Camera-type eye (tissue), 1 donor: ENCODE results near the gene ACTL6A. TPM values are rescaled to one million over a fixed set of nuclear protein-coding genes. Genes with fewer than 3 reads are reported as not detected.

Source experiments
- total RNA-seq: library from RNA; depleted of rRNA; stranded (reverse); fragments of >200 nt; gene quantifications from one replicate; pipeline ENCODE4 v1.2.3, GENCODE V29; 2014

ACTL6A gene
- total RNA-seq: 88.4 TPM

DNA sequence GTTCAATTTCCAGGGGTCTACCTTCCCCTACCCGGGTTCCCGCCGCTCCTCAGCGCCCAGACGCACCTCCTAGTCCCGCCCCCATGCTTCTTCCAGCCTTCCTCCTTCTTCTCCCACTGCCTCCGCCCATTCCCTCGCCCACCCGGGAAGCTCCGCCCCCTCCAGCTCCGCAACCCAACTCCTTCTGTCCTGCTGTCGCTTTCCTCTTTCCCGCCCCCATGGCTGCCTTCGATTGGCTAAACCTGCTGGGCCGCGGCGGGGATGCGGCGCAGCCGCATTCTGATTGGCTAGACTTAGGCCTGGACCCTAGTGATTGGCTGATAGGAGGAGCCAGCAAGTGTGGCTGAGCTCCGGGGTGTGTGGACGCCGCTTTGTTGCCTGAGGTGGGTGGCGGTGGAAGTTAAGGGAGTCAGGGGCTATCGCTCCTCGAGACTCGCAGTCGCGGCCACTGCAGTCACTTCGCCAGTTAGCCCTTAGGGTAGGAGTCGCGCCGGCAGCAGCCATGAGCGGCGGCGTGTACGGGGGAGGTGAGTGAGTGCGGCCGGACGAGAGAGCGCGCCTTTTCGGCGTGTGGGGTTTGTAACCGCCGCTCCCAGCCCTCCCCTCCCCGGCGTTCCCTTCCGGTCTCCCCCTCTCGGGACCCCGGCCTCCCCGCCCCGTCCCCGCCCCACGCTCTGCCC lies at the start of gene ACTL6A:
ACTL6A (plus strand) TSS at position 336 of the 680 bp plus-strand sequence; CDS start at position 503, 167 bp downstream.

DNA sequence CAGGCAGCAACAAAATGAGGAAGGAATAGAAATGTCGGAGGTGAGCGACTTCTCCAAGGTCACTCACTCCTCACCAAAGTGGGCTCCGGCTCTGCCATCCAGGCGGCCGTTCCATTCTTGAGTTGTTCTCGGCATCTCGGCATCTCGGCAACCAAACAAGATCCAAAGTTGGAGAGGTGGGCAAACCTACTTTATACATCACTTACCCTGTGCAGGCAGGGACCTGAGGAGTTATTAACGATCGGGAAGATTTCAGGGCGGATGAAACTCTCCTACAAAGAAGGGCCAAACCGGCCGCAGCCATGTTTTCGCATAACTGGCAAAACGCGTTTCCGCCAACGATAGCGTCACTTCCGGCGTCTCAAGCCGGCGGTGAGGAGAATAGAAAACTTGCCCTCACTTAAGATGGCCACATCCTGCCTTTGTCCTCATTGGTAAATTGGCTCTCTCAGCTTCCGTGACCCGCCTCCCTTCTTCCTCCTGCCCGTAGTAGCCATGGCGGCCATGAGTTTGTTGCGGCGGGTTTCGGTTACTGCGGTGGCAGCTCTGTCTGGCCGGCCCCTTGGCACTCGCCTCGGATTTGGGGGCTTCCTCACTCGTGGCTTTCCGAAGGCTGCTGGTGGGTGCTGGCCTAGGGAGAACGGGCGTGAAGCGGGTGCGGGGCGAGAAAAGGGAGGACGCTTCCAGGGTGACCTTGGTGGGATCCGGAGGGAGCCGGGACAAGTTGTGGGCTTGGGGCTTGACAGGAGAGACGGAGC lies 41.8 kb downstream of the ACTL6A start, which contains the start of the genes MRPL47 and NDUFB5:
MRPL47 (minus strand) TSS at position 318 of the 758 bp plus-strand sequence; CDS start at position 304, 14 bp downstream.
NDUFB5 (plus strand) TSS at position 474 of the 758 bp plus-strand sequence; CDS start at position 496, 22 bp downstream.

Other genes with a start within 250 kb of the ACTL6A start
- 86.6 TPM for gene ZNF639, start 239.9 kb upstream of the ACTL6A start, total RNA-seq
- gene MFN1, start 215.2 kb upstream of the ACTL6A start, total RNA-seq: 70.6 TPM
- gene GNB4, start 111.5 kb upstream of the ACTL6A start, total RNA-seq: 46.9 TPM
- gene MRPL47, start 41.7 kb downstream of the ACTL6A start, total RNA-seq: 19.0 TPM
- gene NDUFB5, start 41.9 kb downstream of the ACTL6A start, total RNA-seq: 112 TPM
- 17.2 TPM for gene USP13, start 90.1 kb downstream of the ACTL6A start, total RNA-seq